HCT116 (cell line): Measurements from ENCODE around the gene CAVIN1. TPM values are rescaled to one million over a fixed set of nuclear protein-coding genes. Genes with fewer than 3 reads are reported as not detected.

Source experiments
- ATAC-seq: fragments of 200-7000 bp; cut with Tn5 transposase; 2 replicates; pipeline ENCODE4 v1.9.1; 2020; ENCODE audit warnings: mild to moderate bottlenecking, moderate library complexity
- BruUV-seq: library from RNA; stranded (reverse); fragments of 400-500 nt; replicated peaks from 2 replicates; lab custom pipeline; 2021; lab: Mats Ljungman, UMichigan
- CTCF ChIA-PET: fragments of 300-600 bp; sonication (Branson Sonifier 250); formaldehyde crosslinking; loops from one replicate; lab custom pipeline; 2021; ENCODE audit warnings: antibody characterized with exemption; lab: Charles Lee
- POLR2A ChIA-PET: fragments of 300-600, 350-600 bp; sonication (Branson Sonifier 250); formaldehyde crosslinking; loops from one replicate; lab custom pipeline; 2021; ENCODE audit warnings: antibody characterized with exemption; lab: Charles Lee
- RAD21 ChIA-PET, 2 experiments: fragments of 300-600 bp; sonication (Branson Sonifier 250); formaldehyde crosslinking; loops; one replicate each; lab custom pipeline; 2023; ENCODE audit warnings: low total read pairs in 2 of 2; ENCODE audit not compliant: uncharacterized antibody in 2 of 2, unreplicated experiment in 2 of 2, low non-redundant PET in 1 of 2; lab: Charles Lee
- DNase-seq: peaks from one replicate; pipeline ENCODE4 v3.0.0-alpha.2; 2010; ENCODE audit warnings: low read depth, low spot score
- H2AFZ ChIP-seq: fragments of 200-600 bp; shearing (Covaris generic), sonication (generic); 2 replicates; pipeline ENCODE4 v1.6.1; 2017; ENCODE audit warnings: low read depth, mixed run types, mixed read lengths, antibody characterized with exemption, low read length; ENCODE audit not compliant: poor library complexity, severe bottlenecking
- H3K27ac ChIP-seq: 2 replicates; pipeline ENCODE4 v1.5.1; 2012; ENCODE audit warnings: low read depth, low read length
- H3K27me3 ChIP-seq: fragments of 200-600 bp; sonication (generic); 2 replicates; pipeline ENCODE4 v1.6.1; 2016; ENCODE audit warnings: mixed run types, low read length, mixed read lengths; ENCODE audit not compliant: insufficient read depth
- H3K36me3 ChIP-seq, 2 experiments: fragments of 200-500 bp in 1 of 2; fragments of 200-600 bp in 1 of 2; sonication (Bioruptor generic) in 1 of 2; sonication (generic) in 1 of 2; 2 replicates each; pipeline versions ENCODE4 v1.5.1 to v1.6.1; 2014 to 2016; ENCODE audit warnings: low read length in 2 of 2, inconsistent platforms in 1 of 2, mixed read lengths in 1 of 2, mixed run types in 1 of 2; ENCODE audit not compliant: insufficient read depth in 2 of 2, control insufficient read depth in 1 of 2
- H3K4me1 ChIP-seq, 2 experiments: fragments of 200-600 bp in 1 of 2; sonication (generic) in 1 of 2; 2 replicates each; pipeline versions ENCODE4 v1.5.1 to v1.6.1; 2012 to 2017; ENCODE audit warnings: low read length in 2 of 2, inconsistent platforms in 1 of 2, mild to moderate bottlenecking in 1 of 2, mixed read lengths in 1 of 2, mixed run types in 1 of 2, moderate library complexity in 1 of 2; ENCODE audit not compliant: insufficient read depth in 2 of 2, control insufficient read depth in 1 of 2
- H3K4me2 ChIP-seq: fragments of 200-600 bp; sonication (generic); 2 replicates; pipeline ENCODE4 v1.6.1; 2017; ENCODE audit warnings: mixed run types, low read length, mixed read lengths
- H3K4me3 ChIP-seq, 2 experiments: fragments of 200-600 bp in 1 of 2; sonication (generic) in 1 of 2; replicated peaks in 1 of 2; 2 replicates each; pipeline ENCODE4 v1.5.1; 2011 to 2016; ENCODE audit warnings: low read length in 2 of 2, control low read depth in 1 of 2, low read depth in 1 of 2, mild to moderate bottlenecking in 1 of 2, mixed read lengths in 1 of 2, mixed run types in 1 of 2
- H3K79me2 ChIP-seq: fragments of 200-600 bp; sonication (generic); 2 replicates; pipeline ENCODE4 v1.6.1; 2017; ENCODE audit warnings: mild to moderate bottlenecking, mixed run types, low read length, moderate library complexity, mixed read lengths; ENCODE audit not compliant: insufficient read depth
- H3K9ac ChIP-seq: fragments of 200-600 bp; sonication (generic); 2 replicates; pipeline ENCODE4 v1.6.1; 2016; ENCODE audit warnings: low read length, mixed read lengths
- H3K9me2 ChIP-seq: fragments of 200-600 bp; sonication (generic), shearing (Covaris generic); 2 replicates; pipeline ENCODE4 v1.6.1; 2017; ENCODE audit warnings: mixed run types, mild to moderate bottlenecking, moderate library complexity; ENCODE audit not compliant: insufficient read depth
- H3K9me3 ChIP-seq, 2 experiments: fragments of 200-500 bp in 1 of 2; fragments of 200-600 bp in 1 of 2; sonication (Bioruptor generic) in 1 of 2; sonication (generic) in 1 of 2; 2 replicates each; pipeline ENCODE4 v1.6.1; 2014 to 2017; ENCODE audit warnings: low read length in 2 of 2, mixed read lengths in 2 of 2, inconsistent platforms in 1 of 2, low read depth in 1 of 2, mild to moderate bottlenecking in 1 of 2, mixed run types in 1 of 2, moderate library complexity in 1 of 2; ENCODE audit not compliant: control insufficient read depth in 1 of 2, insufficient read depth in 1 of 2
- H4K20me1 ChIP-seq: fragments of 200-600 bp; sonication (generic), shearing (Covaris generic); 2 replicates; pipeline ENCODE4 v1.6.1; 2017; ENCODE audit warnings: mixed run types, mild to moderate bottlenecking, moderate library complexity; ENCODE audit not compliant: insufficient read depth
- CBX3 ChIP-seq: IDR thresholded peaks from 2 replicates; pipeline ENCODE4 v1.6.1; 2012; ENCODE audit warnings: low read depth
- CEBPB ChIP-seq: IDR thresholded peaks from 2 replicates; pipeline ENCODE4 v1.6.1; 2012; ENCODE audit warnings: low read depth
- EGR1 ChIP-seq: IDR thresholded peaks from 2 replicates; pipeline ENCODE4 v1.6.1; 2012; ENCODE audit warnings: low read depth
- ELF1 ChIP-seq: IDR thresholded peaks from 2 replicates; pipeline ENCODE4 v1.6.1; 2012; ENCODE audit warnings: low read depth, borderline replicate concordance
- EZH2 ChIP-seq: fragments of 200-600 bp; sonication (generic); IDR thresholded peaks from 2 replicates; pipeline ENCODE4 v1.6.1; 2017; ENCODE audit warnings: antibody characterized with exemption, mixed run types
- EZH2phosphoT487 ChIP-seq: fragments of 200-600 bp; IDR thresholded peaks from 2 replicates; pipeline ENCODE4 v1.6.1; 2018; ENCODE audit warnings: antibody characterized with exemption, borderline replicate concordance
- FOSL1 ChIP-seq: IDR thresholded peaks from 2 replicates; pipeline ENCODE4 v1.6.1; 2012; ENCODE audit warnings: low read depth
- JUND ChIP-seq: IDR thresholded peaks from 2 replicates; pipeline ENCODE4 v1.6.1; 2012
- POLR2A ChIP-seq: IDR thresholded peaks from 2 replicates; pipeline ENCODE4 v1.7.0; 2011; ENCODE audit warnings: borderline replicate concordance; ENCODE audit not compliant: insufficient read depth, insufficient read length; ENCODE audit errors: extremely low read depth
- POLR2AphosphoS5 ChIP-seq: IDR thresholded peaks from 2 replicates; pipeline ENCODE4 v1.6.1; 2011; ENCODE audit warnings: mild to moderate bottlenecking, low read depth, low read length, moderate library complexity
- RAD21 ChIP-seq: IDR thresholded peaks from 2 replicates; pipeline ENCODE4 v1.6.1; 2012; ENCODE audit warnings: low read depth, mild to moderate bottlenecking
- SIN3A ChIP-seq: IDR thresholded peaks from 2 replicates; pipeline ENCODE4 v1.6.1; 2012; ENCODE audit warnings: low read depth
- SP1 ChIP-seq: IDR thresholded peaks from 2 replicates; pipeline ENCODE4 v1.6.1; 2012; ENCODE audit warnings: low read depth
- SRF ChIP-seq: IDR thresholded peaks from 2 replicates; pipeline ENCODE4 v1.6.1; 2012; ENCODE audit warnings: low read depth
- TCF7L2 ChIP-seq: IDR thresholded peaks from 2 replicates; pipeline ENCODE4 v1.7.0; 2011; ENCODE audit warnings: borderline replicate concordance, inconsistent platforms; ENCODE audit not compliant: insufficient read depth, insufficient read length; ENCODE audit errors: extremely low read depth
- YY1 ChIP-seq: IDR thresholded peaks from 2 replicates; pipeline ENCODE4 v1.6.1; 2011; ENCODE audit warnings: low read length, low read depth, moderate library complexity, mild to moderate bottlenecking; ENCODE audit not compliant: insufficient replicate concordance; ENCODE audit errors: extremely low read depth
- ZFX ChIP-seq: fragments of 450-650 bp; IDR thresholded peaks from 2 replicates; pipeline ENCODE4 v1.6.1; 2017
- ZNF274 ChIP-seq: fragments of 200-500 bp; sonication (Bioruptor generic); IDR thresholded peaks from 2 replicates; pipeline ENCODE4 v1.6.1; 2014; ENCODE audit warnings: mild to moderate bottlenecking, low read depth, low read length, inconsistent platforms
- intact Hi-C: fragments of 100-400 bp; cut with micrococcal nuclease; formaldehyde crosslinking; loops from 2 replicates; pipeline ENCODE4 v1.10.0; 2022
- total RNA-seq: library from RNA; stranded (reverse); gene quantifications from one replicate; pipeline ENCODE4 v1.2.1, GENCODE V29; 2021; ENCODE audit not compliant: unreplicated experiment
- TF ChIP-seq, protein P1 (sequence below): IDR thresholded peaks from 2 replicates; pipeline ENCODE4 v1.6.1; 2012
- TF ChIP-seq, protein P2 (sequence below): IDR thresholded peaks from 2 replicates; pipeline ENCODE4 v1.6.1; 2012
- TF ChIP-seq, protein P3 (sequence below), 3 experiments: fragments of 200-600 bp in 1 of 3; sonication (generic) in 1 of 3; IDR thresholded peaks in 2 of 3; conservative IDR thresholded peaks in 1 of 3; 2 replicates each; pipeline ENCODE4 v1.5.1; 2012 to 2017; ENCODE audit warnings: low read depth in 2 of 3, low read length in 2 of 3, antibody characterized with exemption in 1 of 3, borderline replicate concordance in 1 of 3, control low read depth in 1 of 3, mild to moderate bottlenecking in 1 of 3, mixed read lengths in 1 of 3, mixed run types in 1 of 3, moderate library complexity in 1 of 3; ENCODE audit not compliant: insufficient read depth in 1 of 3
- TF ChIP-seq, protein P4 (sequence below): IDR thresholded peaks from 2 replicates; pipeline ENCODE4 v1.6.1; 2011; ENCODE audit warnings: mild to moderate bottlenecking, low read length, moderate library complexity; ENCODE audit not compliant: insufficient replicate concordance; ENCODE audit errors: extremely low read depth

Gene CAVIN1
- total RNA-seq, 1 experiment from 2014 or later = 79.7 TPM

DNA sequence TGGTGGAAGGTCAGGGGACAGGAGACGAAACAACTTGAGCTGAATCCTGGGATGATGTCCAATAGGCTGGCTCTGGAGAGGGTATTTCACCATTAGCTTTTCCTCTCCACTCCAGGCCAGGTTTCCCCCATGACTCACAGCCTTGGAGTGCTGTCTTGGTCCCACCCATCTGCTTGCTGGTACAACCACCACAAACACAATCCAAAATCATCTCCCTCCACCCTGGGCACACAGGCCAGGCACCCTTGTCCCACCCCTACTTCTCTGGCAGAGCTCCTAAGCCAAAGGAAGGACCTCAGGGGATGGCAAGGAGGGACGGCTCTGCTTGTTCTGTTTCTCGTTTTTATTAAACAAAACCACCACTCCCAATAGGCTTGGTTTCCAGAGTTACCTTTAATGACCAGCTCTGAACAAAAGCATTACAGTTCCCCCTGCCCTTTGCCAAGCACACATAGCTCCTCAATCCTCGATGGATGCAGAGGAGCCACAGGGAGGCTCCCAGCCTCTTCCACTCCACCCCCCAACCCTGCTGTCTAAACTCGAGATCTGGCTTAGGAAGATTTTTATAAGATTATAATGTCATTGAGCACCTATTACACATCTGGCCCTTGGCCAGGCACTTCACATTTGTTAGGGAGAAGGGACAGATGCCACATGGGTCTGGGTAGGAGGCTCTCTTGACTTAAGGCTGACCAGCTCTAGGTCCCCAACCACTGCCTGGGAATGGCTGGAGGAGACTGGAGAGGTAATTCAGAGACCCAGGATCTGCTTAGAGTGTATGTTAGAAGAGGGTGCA, 13.3 kb downstream of the CAVIN1 start:
- Histone ChIP-seq H3K9me2 (no peaks in the 10 kb centered on the region), H3K27me3 (no peaks in the 10 kb centered on the region), H3K27ac (peak overlapping the region; percentile 75), H3K4me2 (peak overlapping the region; percentile 88), H3K4me1 (peaks cover 51 to 74% of the 10 kb centered on the region in 2 experiments), H4K20me1 (peaks cover 6% of the 10 kb centered on the region; the same call in 1 of the 2 replicates), H3K36me3 (peaks cover 0 to 11% of the 10 kb centered on the region in 2 experiments; a peak in 1 of 4 replicates), H3K9ac (peak overlapping the region; percentile 63), H3K79me2 (peaks cover 94% of the 10 kb centered on the region), H3K9me3 (no peaks in the 10 kb centered on the region), H3K4me3 (peak overlapping the region in 1 of 2 experiments; percentile 46; a peak in 3 of 4 replicates), H2AFZ (no peak overlapping the region)
- ATAC-seq (peak; percentile 76), DNase-seq (peak; percentile 69)
- ChIA-PET RAD21 (interaction anchor here (0.5 to 1.2 kb wide), 3 partner anchors 13 to 444 kb away, joined by 3 to 5 read pairs (median 3); partner anchors contain the start of gene CAVIN1 (in 1 of the 2)), POLR2A (interaction anchor here (0.7 to 7.9 kb wide), 5 partner anchors 12 to 118 kb away, joined by 4 to 88 read pairs (median 6); partner anchors contain the start of genes CAVIN1 and STAT3), CTCF (interaction anchor here (1.3 to 2.1 kb wide), 5 partner anchors 13 to 187 kb away, joined by 3 to 16 read pairs (median 6); partner anchors contain the start of gene CAVIN1)
- no TSS peak for BruUV-seq
- intact Hi-C loops = loop anchor here (2.0 to 5.0 kb wide), 2 partner anchors 13 to 108 kb away; partner anchors contain the start of gene CAVIN1
- TF ChIP-seq POLR2AphosphoS5 = peak; percentile 47; the same call in 1 of the 2 replicates
- no peak for TF ChIP-seq YY1
- TF ChIP-seq RAD21 = no peak
- no peak for TF ChIP-seq EGR1
- no peak for TF ChIP-seq ZFX
- TF ChIP-seq JUND = peak; percentile 72
- TF ChIP-seq, protein P1, sequence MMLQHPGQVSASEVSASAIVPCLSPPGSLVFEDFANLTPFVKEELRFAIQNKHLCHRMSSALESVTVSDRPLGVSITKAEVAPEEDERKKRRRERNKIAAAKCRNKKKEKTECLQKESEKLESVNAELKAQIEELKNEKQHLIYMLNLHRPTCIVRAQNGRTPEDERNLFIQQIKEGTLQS = no peak
- TF ChIP-seq, protein P2, sequence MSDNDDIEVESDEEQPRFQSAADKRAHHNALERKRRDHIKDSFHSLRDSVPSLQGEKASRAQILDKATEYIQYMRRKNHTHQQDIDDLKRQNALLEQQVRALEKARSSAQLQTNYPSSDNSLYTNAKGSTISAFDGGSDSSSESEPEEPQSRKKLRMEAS = no peak; the same call in 1 of the 2 replicates
- peak; percentile 57; the same call in 1 of the 2 replicates for TF ChIP-seq CBX3
- TF ChIP-seq SRF = no peak
- peak; percentile 72; the same call in 1 of the 2 replicates for TF ChIP-seq CEBPB
- TF ChIP-seq ZNF274 = no peak
- TF ChIP-seq POLR2A = no peak
- TF ChIP-seq, protein P3, sequence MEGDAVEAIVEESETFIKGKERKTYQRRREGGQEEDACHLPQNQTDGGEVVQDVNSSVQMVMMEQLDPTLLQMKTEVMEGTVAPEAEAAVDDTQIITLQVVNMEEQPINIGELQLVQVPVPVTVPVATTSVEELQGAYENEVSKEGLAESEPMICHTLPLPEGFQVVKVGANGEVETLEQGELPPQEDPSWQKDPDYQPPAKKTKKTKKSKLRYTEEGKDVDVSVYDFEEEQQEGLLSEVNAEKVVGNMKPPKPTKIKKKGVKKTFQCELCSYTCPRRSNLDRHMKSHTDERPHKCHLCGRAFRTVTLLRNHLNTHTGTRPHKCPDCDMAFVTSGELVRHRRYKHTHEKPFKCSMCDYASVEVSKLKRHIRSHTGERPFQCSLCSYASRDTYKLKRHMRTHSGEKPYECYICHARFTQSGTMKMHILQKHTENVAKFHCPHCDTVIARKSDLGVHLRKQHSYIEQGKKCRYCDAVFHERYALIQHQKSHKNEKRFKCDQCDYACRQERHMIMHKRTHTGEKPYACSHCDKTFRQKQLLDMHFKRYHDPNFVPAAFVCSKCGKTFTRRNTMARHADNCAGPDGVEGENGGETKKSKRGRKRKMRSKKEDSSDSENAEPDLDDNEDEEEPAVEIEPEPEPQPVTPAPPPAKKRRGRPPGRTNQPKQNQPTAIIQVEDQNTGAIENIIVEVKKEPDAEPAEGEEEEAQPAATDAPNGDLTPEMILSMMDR (IDR thresholded peaks at IDR 0.05 in 2 of 3, conservative IDR thresholded peaks at IDR 0.05 in 1 of 3; ENCODE audit: borderline replicate concordance in 1 of 3, insufficient read depth in 1 of 3, low read depth in 2 of 3, low read length in 2 of 3) = no peak
- TF ChIP-seq SP1 = peak; percentile 86
- no peak for TF ChIP-seq EZH2
- TF ChIP-seq SIN3A = no peak
- no peak for TF ChIP-seq EZH2phosphoT487
- TF ChIP-seq, protein P4, sequence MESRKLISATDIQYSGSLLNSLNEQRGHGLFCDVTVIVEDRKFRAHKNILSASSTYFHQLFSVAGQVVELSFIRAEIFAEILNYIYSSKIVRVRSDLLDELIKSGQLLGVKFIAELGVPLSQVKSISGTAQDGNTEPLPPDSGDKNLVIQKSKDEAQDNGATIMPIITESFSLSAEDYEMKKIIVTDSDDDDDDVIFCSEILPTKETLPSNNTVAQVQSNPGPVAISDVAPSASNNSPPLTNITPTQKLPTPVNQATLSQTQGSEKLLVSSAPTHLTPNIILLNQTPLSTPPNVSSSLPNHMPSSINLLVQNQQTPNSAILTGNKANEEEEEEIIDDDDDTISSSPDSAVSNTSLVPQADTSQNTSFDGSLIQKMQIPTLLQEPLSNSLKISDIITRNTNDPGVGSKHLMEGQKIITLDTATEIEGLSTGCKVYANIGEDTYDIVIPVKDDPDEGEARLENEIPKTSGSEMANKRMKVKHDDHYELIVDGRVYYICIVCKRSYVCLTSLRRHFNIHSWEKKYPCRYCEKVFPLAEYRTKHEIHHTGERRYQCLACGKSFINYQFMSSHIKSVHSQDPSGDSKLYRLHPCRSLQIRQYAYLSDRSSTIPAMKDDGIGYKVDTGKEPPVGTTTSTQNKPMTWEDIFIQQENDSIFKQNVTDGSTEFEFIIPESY = no peak
- no peak for TF ChIP-seq TCF7L2
- TF ChIP-seq FOSL1 = no peak; the same call in 1 of the 2 replicates
- no peak for TF ChIP-seq ELF1
